Thoracic aorta (tissue), 2 donors: ENCODE measurements around the gene LHPP. TPM values are rescaled to one million over a fixed set of nuclear protein-coding genes. Genes with fewer than 3 reads are reported as not detected.
"Not testable (repeated sequence)": the region's sequence is repeated elsewhere in the genome, so short reads cannot be mapped to it uniquely, and the experiment has no call there.

ENCODE experiments used
- ATAC-seq: fragments of 150-250 bp; one replicate; pipeline ENCODE4 v1.8.0; 2017; ENCODE audit warnings: low read depth; ENCODE audit not compliant: insufficient number of reproducible peaks, low FRiP score
- DNase-seq: peaks from one replicate; pipeline ENCODE4 v3.0.0-alpha.2; 2020; ENCODE audit warnings: low spot score
- H3K27ac ChIP-seq, 2 donors: fragments of 200-600 bp; sonication (generic); 1 replicate in 1 of 2; 2 replicates in 1 of 2; pipeline ENCODE4 v1.5.1; 2016; ENCODE audit warnings: mild to moderate bottlenecking in 2 of 2, moderate library complexity in 2 of 2
- H3K27me3 ChIP-seq: fragments of 200-600 bp; sonication (generic); replicated peaks from 2 replicates; pipeline ENCODE4 v1.6.0; 2016; ENCODE audit warnings: mild to moderate bottlenecking; ENCODE audit not compliant: insufficient read depth
- H3K36me3 ChIP-seq: fragments of 200-600 bp; sonication (generic); one replicate; pipeline ENCODE4 v1.5.1; 2016
- H3K4me1 ChIP-seq, 2 donors: fragments of 200-600 bp; sonication (generic); 1 replicate in 1 of 2; 2 replicates in 1 of 2; pipeline versions ENCODE4 v1.5.1 to v1.6.0; 2016; ENCODE audit warnings: low read depth in 2 of 2, mild to moderate bottlenecking in 1 of 2; ENCODE audit not compliant: control insufficient read depth in 1 of 2
- H3K4me3 ChIP-seq: fragments of 200-600 bp; sonication (generic); 2 replicates; pipeline ENCODE4 v1.5.1; 2016; ENCODE audit warnings: mild to moderate bottlenecking
- H3K9me3 ChIP-seq: fragments of 200-600 bp; sonication (generic); 2 replicates; pipeline ENCODE4 v1.5.1; 2016
- total RNA-seq, 2 donors: library from RNA; depleted of rRNA; stranded (reverse); fragments of >200 nt; gene quantifications; one replicate each; pipeline versions ENCODE4 v1.1.0 to v1.2.3, GENCODE V29; 2016
- TF ChIP-seq, protein P1 (sequence below): fragments of 200-600 bp; sonication (generic); IDR thresholded peaks from one replicate; pipeline ENCODE4 v1.5.1; 2019; ENCODE audit warnings: antibody characterized with exemption

The LHPP gene
- total RNA-seq, 2 donors from 2014 or later: 7.2 to 24.1 TPM

DNA sequence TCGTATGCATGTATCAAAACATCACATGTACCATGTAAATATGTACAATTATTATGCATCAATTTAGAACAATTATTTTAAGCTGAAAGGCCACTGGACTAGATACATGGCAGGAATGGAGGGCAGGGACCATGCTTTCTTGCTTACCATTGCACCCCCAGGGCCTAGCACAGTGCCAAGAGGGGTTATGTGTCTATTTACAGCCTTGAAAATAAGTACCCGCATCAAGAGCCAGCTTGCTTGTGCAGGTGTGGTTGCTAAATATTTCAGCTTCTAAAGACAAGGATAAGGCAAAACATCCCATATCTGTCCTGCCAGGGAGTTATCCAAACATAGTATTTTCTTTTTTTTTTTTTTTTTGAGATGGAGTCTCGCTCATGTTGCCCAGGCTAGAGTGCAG, 28.2 kb upstream of the LHPP start:
- H3K4me1 ChIP-seq: no peaks in the 10 kb centered on the region
- DNase-seq (no peak), ATAC-seq (no peak)
- TF ChIP-seq, protein P1, sequence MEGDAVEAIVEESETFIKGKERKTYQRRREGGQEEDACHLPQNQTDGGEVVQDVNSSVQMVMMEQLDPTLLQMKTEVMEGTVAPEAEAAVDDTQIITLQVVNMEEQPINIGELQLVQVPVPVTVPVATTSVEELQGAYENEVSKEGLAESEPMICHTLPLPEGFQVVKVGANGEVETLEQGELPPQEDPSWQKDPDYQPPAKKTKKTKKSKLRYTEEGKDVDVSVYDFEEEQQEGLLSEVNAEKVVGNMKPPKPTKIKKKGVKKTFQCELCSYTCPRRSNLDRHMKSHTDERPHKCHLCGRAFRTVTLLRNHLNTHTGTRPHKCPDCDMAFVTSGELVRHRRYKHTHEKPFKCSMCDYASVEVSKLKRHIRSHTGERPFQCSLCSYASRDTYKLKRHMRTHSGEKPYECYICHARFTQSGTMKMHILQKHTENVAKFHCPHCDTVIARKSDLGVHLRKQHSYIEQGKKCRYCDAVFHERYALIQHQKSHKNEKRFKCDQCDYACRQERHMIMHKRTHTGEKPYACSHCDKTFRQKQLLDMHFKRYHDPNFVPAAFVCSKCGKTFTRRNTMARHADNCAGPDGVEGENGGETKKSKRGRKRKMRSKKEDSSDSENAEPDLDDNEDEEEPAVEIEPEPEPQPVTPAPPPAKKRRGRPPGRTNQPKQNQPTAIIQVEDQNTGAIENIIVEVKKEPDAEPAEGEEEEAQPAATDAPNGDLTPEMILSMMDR: no peak
- no peak overlapping the region for H3K27ac ChIP-seq
- H3K27me3 ChIP-seq: no peaks in the 10 kb centered on the region
- H3K4me3 ChIP-seq: no peak overlapping the region
- H3K9me3 ChIP-seq: no peaks in the 10 kb centered on the region
- H3K36me3 ChIP-seq: no peaks in the 10 kb centered on the region

DNA sequence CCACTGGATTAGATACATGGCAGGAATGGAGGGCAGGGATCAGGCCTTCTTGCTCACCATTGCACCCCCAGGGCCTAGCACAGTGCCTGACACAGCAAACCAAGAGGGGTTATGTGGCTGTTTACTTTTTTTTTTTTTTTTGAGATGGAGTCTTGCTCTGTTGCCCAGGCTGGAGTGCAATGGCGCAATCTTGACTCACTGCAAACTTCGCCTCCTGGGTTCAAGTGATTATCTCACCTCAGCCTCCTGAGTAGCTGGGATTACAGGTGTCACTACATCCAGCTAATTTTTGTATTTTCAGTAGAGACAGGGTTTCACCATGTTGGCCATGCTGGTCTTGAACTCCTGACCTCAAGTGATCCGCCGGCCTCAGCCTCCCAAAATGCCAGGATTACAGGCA, 25.9 kb upstream of the LHPP start:
- H3K4me1 ChIP-seq, DNase-seq, H3K9me3 ChIP-seq, H3K36me3 ChIP-seq, H3K4me3 ChIP-seq, H3K27ac ChIP-seq, ATAC-seq, H3K27me3 ChIP-seq: not testable (repeated sequence)

DNA sequence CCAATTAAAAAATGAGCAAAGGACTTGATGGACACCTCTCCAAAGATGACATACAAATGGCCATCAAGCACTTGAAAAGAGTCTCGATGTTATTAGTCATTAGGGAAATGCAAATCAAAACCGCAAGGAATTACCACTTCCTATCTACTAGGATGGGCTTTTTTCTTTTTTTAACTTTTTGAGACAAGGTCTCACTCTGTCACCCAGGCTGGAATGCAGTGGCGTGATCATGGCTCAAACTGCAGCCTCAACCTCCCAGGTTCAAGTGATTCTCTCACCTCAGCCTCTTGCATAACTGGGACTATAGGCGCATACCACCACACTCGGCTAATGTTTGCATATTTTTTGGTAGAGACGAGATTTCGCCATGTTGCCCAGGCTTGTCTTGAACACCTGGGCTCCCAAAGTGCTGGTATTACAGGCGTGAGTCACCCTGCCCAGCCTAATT, 25.4 kb upstream of the LHPP start:
- no peak for ATAC-seq
- Histone ChIP-seq H3K27me3 (no peaks in the 10 kb centered on the region), H3K36me3 (no peaks in the 10 kb centered on the region), H3K27ac (no peak overlapping the region), H3K4me3 (no peak overlapping the region), H3K9me3 (no peaks in the 10 kb centered on the region), H3K4me1 (no peaks in the 10 kb centered on the region)
- TF ChIP-seq, protein P1: no peak
- no peak for DNase-seq

DNA sequence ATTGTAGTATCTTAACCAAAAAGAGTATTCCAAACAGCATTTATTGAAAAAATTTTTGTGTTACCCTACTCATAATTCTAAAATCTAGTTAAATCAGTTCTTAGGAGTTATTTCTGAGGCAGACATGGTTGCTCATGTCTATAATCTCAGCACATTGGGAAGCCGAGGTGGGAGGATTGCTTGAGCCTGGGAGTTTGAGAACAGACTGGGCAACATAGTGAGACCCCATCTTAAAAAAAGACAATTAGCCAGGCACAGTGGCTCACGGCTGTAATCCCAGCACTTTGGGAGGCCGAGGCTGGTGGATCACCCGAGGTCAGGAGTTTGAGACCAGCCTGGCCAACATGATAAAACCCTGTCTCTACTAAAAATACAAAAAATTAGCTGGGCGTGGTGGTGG, 19.9 kb upstream of the LHPP start:
- H3K4me3 ChIP-seq, H3K9me3 ChIP-seq, DNase-seq, H3K27ac ChIP-seq, ATAC-seq, H3K4me1 ChIP-seq, H3K36me3 ChIP-seq, H3K27me3 ChIP-seq: not testable (repeated sequence)

DNA sequence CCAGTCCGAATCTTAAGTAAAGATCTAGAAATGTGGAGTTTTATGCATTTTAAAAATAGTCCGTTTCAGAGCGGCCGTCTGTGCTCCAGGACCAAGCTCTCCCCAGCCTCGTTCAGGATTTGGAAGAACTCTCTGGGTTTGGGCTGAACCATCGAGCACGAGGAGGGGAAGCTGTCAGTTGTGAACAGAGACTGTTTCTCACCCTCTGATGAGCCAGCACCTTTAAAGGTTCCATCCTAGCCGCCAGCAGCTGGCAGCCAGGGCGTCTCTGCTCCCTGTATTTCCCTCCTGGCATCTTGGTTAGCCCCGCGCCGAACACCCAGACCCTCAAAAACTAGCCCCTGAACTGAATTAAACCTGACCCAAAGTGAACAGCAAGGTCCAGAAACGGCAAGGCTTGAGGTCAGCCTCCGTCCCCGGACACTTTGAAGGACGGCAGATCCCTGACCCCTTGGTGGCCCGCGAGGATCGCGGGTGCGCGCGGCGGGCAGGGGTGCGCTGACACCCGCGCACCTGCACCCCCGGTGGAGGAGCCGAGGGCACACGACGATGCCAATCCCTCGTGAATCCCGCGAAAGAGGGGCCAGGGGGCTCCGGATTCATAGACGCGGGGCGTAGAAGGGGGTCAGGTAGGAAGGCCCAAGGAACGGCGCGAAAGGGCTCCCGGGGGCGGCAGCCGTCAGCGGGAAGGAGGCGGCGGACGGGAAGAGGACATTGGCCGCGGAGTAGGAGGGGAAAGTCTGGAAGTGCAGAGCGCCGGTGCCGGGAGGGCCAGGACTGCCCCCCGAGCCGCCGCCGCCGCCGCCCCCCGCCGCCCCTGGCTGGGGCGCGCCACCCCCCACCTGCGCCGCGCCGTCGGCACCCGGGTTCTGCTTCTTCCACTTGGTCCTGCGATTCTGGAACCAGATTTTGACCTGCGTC, 14.5 kb upstream of the LHPP start:
- no peak for DNase-seq
- H3K9me3 ChIP-seq: no peaks in the 10 kb centered on the region
- no peaks in the 10 kb centered on the region for H3K36me3 ChIP-seq
- TF ChIP-seq, protein P1: no peak
- no peak overlapping the region for H3K27ac ChIP-seq
- ATAC-seq: no peak
- H3K4me3 ChIP-seq: peak overlapping the region; percentile 55
- H3K4me1 ChIP-seq: peaks cover 14 to 33% of the 10 kb centered on the region in 2 donors
- H3K27me3 ChIP-seq: peaks cover 7% of the 10 kb centered on the region

DNA sequence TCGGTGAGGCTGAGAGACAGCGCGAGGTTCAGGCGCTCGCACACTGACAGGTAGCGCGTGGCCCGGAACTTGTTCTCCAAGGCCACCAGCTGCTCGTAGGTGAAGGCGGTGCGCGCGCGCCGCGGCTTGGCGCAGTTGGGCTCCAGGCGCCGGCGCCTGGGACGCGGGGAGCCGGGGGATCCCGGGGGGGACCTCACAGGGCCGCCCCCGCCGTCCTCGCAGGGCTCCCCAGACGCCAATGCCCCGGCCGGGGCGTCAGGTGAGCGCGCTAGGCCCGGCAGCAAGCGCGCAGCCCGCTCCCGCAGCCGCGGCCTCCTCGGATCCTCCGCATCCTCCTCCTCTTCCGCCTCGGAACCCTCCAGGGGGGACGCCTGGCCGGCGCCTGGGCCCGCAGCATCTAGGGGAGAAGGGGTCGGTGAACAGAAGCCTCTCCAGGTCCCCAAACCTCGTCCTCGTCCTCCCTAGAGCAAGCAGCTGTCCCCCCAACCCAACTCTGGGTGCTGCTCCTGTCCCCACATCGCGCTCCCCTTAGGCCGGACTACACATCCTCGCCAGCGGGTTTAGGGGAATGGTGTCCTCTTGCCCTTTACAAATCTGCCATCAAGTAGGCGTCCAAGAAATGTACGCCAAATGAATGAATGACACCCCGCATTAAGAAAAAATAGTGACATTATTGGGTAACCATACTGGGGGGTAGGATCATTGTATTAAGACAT, 13.7 kb upstream of the LHPP start:
- DNase-seq (no peak), ATAC-seq (no peak)
- TF ChIP-seq, protein P1: no peak
- peaks cover 7% of the 10 kb centered on the region for H3K27me3 ChIP-seq
- H3K4me3 ChIP-seq: peak overlapping the region; percentile 55
- H3K4me1 ChIP-seq: peaks cover 14 to 33% of the 10 kb centered on the region in 2 donors
- no peaks in the 10 kb centered on the region for H3K36me3 ChIP-seq
- H3K27ac ChIP-seq: no peak overlapping the region
- no peaks in the 10 kb centered on the region for H3K9me3 ChIP-seq
